GM10266 (cell line): ENCODE data around the gene NBPF11.
"Not testable (repeated sequence)": the region's sequence is repeated elsewhere in the genome, so short reads cannot be mapped to it uniquely, and the experiment has no call there.

Experiments used
- DNase-seq: peaks from one replicate; pipeline ENCODE4 v3.0.0; 2012; ENCODE audit errors: extremely low spot score
- CTCF ChIP-seq: IDR thresholded peaks from 2 replicates; pipeline ENCODE4 v1.5.1; 2012; ENCODE audit warnings: mild to moderate bottlenecking, low read depth; ENCODE audit not compliant: control insufficient read depth, insufficient read depth; ENCODE audit errors: missing control alignments

NBPF11 gene

GRCh38 chr1:148146191-148146997 is 5.7 kb downstream of the NBPF11 start:
- DNase-seq = not testable (repeated sequence)

GRCh38 chr1:148143223-148143622 is 8.9 kb downstream of the NBPF11 start:
- not testable (repeated sequence) for DNase-seq

GRCh38 chr1:148141936-148142335 is 10.1 kb downstream of the NBPF11 start:
- not testable (repeated sequence) for DNase-seq

GRCh38 chr1:148138606-148139005 is 13.5 kb downstream of the NBPF11 start:
- not testable (repeated sequence) for DNase-seq

GRCh38 chr1:148122341-148122740 is 29.7 kb downstream of the NBPF11 start:
- not testable (repeated sequence) for DNase-seq

- DNase-seq = not testable (repeated sequence)
- TF ChIP-seq CTCF = peak; percentile 30
Observed at GRCh38 chr1:148120395-148120794, 31.7 kb downstream of the NBPF11 start.

GRCh38 chr1:148095732-148096131 is 56.3 kb downstream of the NBPF11 start:
- DNase-seq = not testable (repeated sequence)

- not testable (repeated sequence) for DNase-seq
Observed at GRCh38 chr1:148086196-148086595, 65.9 kb downstream of the NBPF11 start.

GRCh38 chr1:148081205-148081604 is 70.9 kb downstream of the NBPF11 start:
- not testable (repeated sequence) for DNase-seq

GRCh38 chr1:148078632-148079519 is 73.2 kb downstream of the NBPF11 start:
- DNase-seq = not testable (repeated sequence)

GRCh38 chr1:148078090-148078489 is 74.0 kb downstream of the NBPF11 start:
- not testable (repeated sequence) for DNase-seq

- not testable (repeated sequence) for DNase-seq
Observed at GRCh38 chr1:148077458-148077857, 74.6 kb downstream of the NBPF11 start.

- DNase-seq = not testable (repeated sequence)
Observed at GRCh38 chr1:148073392-148073791, 78.7 kb downstream of the NBPF11 start.

- DNase-seq = not testable (repeated sequence)
Observed at GRCh38 chr1:148068606-148069005, 83.5 kb downstream of the NBPF11 start.

GRCh38 chr1:148068201-148068600 is 83.9 kb downstream of the NBPF11 start:
- DNase-seq = not testable (repeated sequence)

GRCh38 chr1:148060294-148060701 is 91.8 kb downstream of the NBPF11 start:
- not testable (repeated sequence) for DNase-seq

- DNase-seq = not testable (repeated sequence)
Observed at GRCh38 chr1:148057384-148057783, 94.7 kb downstream of the NBPF11 start.
